Esophagus muscularis mucosa (tissue), 4 donors: ENCODE results near the gene DNAJC17. TPM values are rescaled to one million over a fixed set of nuclear protein-coding genes. Genes with fewer than 3 reads are reported as not detected.

ENCODE experiments used
- DNase-seq: peaks from one replicate; pipeline ENCODE4 v3.0.0-alpha.2; 2017; ENCODE audit errors: extremely low spot score
- H3K27ac ChIP-seq, 4 donors: fragments of 200-600 bp; sonication (generic); replicated peaks in 1 of 4; 1 replicate in 3 of 4; 2 replicates in 1 of 4; pipeline ENCODE4 v1.5.1; 2016 to 2019; ENCODE audit warnings: mild to moderate bottlenecking in 1 of 4
- H3K27me3 ChIP-seq, 4 donors: fragments of 200-600 bp; sonication (generic); one replicate each; pipeline versions ENCODE4 v1.5.1 to v1.6.0; 2016 to 2019
- H3K36me3 ChIP-seq, 4 donors: fragments of 200-600 bp; sonication (generic); one replicate each; pipeline ENCODE4 v1.5.1; 2016 to 2019
- H3K4me1 ChIP-seq, 4 donors: fragments of 200-600 bp; sonication (generic); one replicate each; pipeline ENCODE4 v1.5.1; 2016 to 2019
- H3K4me3 ChIP-seq, 4 donors: fragments of 200-600 bp; sonication (generic); 1 replicate in 2 of 4; 2 replicates in 2 of 4; pipeline ENCODE4 v1.5.1; 2016 to 2019; ENCODE audit warnings: mild to moderate bottlenecking in 4 of 4, moderate library complexity in 1 of 4
- H3K9me3 ChIP-seq, 4 donors: fragments of 200-600 bp; sonication (generic); 1 replicate in 3 of 4; 2 replicates in 1 of 4; pipeline ENCODE4 v1.5.1; 2016 to 2019
- EP300 ChIP-seq: sonication (generic); formaldehyde crosslinking; IDR thresholded peaks from one replicate; pipeline ENCODE4 v1.6.1; 2017; ENCODE audit warnings: antibody characterized with exemption
- POLR2A ChIP-seq: fragments of 450-650 bp; IDR thresholded peaks from one replicate; pipeline ENCODE4 v1.6.1; 2017; ENCODE audit warnings: antibody characterized with exemption, moderate library complexity, mild to moderate bottlenecking, low read depth
- POLR2AphosphoS5 ChIP-seq, 2 donors: sonication (generic); formaldehyde crosslinking; IDR thresholded peaks; one replicate each; pipeline ENCODE4 v1.6.1; 2017; ENCODE audit warnings: antibody characterized with exemption in 2 of 2
- WGBS: methylation state at CpG from one replicate; pipeline ENCODE4 v1.1.5; 2018; 5-methylcytosine and 5-hydroxymethylcytosine counted together
- intact Hi-C: fragments of 100-400 bp; cut with DNase I; formaldehyde crosslinking; loops from one replicate; pipeline ENCODE4 v1.15.1; 2023
- total RNA-seq, 4 donors: library from RNA; depleted of rRNA; stranded (reverse); fragments of >200 nt; gene quantifications; one replicate each; pipeline versions ENCODE4 v1.1.0 to v1.2.1, GENCODE V29; 2016
- TF ChIP-seq, protein P1 (sequence below), 3 experiments: fragments of 200-600 bp in 2 of 3; fragments of 450-650 bp in 1 of 3; sonication (generic) in 2 of 3; IDR thresholded peaks; one replicate each; pipeline ENCODE4 v1.5.1; 2017 to 2019; ENCODE audit warnings: antibody characterized with exemption in 3 of 3, mild to moderate bottlenecking in 2 of 3, moderate library complexity in 1 of 3

DNAJC17 gene
- total RNA-seq, 4 donors from 2014 or later: 10.0 to 23.8 (median 13.9) TPM

- Histone ChIP-seq H3K4me3 (peak overlapping the region; percentile 87 to 99 (median 93)), H3K36me3 (peaks cover 7 to 33% (median 30%) of the 10 kb centered on the region in 4 donors), H3K4me1 (peaks cover 21 to 43% (median 30%) of the 10 kb centered on the region in 4 donors), H3K9me3 (no peaks in the 10 kb centered on the region), H3K27me3 (no peaks in the 10 kb centered on the region), H3K27ac (peak overlapping the region; percentile 95 to 97 (median 96))
- TF ChIP-seq, protein P1, sequence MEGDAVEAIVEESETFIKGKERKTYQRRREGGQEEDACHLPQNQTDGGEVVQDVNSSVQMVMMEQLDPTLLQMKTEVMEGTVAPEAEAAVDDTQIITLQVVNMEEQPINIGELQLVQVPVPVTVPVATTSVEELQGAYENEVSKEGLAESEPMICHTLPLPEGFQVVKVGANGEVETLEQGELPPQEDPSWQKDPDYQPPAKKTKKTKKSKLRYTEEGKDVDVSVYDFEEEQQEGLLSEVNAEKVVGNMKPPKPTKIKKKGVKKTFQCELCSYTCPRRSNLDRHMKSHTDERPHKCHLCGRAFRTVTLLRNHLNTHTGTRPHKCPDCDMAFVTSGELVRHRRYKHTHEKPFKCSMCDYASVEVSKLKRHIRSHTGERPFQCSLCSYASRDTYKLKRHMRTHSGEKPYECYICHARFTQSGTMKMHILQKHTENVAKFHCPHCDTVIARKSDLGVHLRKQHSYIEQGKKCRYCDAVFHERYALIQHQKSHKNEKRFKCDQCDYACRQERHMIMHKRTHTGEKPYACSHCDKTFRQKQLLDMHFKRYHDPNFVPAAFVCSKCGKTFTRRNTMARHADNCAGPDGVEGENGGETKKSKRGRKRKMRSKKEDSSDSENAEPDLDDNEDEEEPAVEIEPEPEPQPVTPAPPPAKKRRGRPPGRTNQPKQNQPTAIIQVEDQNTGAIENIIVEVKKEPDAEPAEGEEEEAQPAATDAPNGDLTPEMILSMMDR (IDR thresholded peaks at IDR 0.05): no peak
- TF ChIP-seq POLR2AphosphoS5 (IDR thresholded peaks at IDR 0.05): no peak
- no peak for TF ChIP-seq POLR2A
- TF ChIP-seq EP300: no peak
- 16% methylated on average over 19 of the region's 19 CpGs for WGBS
- intact Hi-C loops: loop anchor here (2.0 kb wide), 1 partner anchor 53 kb away; the partner anchor contains the start of gene RMDN3
- no peak for DNase-seq
These were observed 702 bp upstream of the DNAJC17 start for GRCh38 chr15:40807888-40808461.

GRCh38 chr15:40806672-40807027 is 623 bp downstream of the DNAJC17 start:
- WGBS: 0% methylated on average over 2 of the region's 2 CpGs

GRCh38 chr15:40803688-40804087 is 3.6 kb downstream of the DNAJC17 start:
- WGBS: 95% methylated on average over 1 of the region's 1 CpG
- no peak for TF ChIP-seq POLR2A
- TF ChIP-seq, protein P1 (IDR thresholded peaks at IDR 0.05): no peak
- no peak for TF ChIP-seq EP300
- no peak for TF ChIP-seq POLR2AphosphoS5 (IDR thresholded peaks at IDR 0.05)
- intact Hi-C loops: no loop called here

More at GRCh38 chr15:40806672-40807027, 623 bp downstream of the DNAJC17 start:
- H3K4me1 ChIP-seq: peaks cover 25 to 49% (median 30%) of the 10 kb centered on the region in 4 donors
- H3K27ac ChIP-seq: peak overlapping the region; percentile 95 to 97 (median 96)
- intact Hi-C loops: loop anchor here (2.0 kb wide), 1 partner anchor 52 kb away; the partner anchor contains the start of gene RMDN3
- peak overlapping the region; percentile 87 to 99 (median 93) for H3K4me3 ChIP-seq
- no peaks in the 10 kb centered on the region for H3K27me3 ChIP-seq
- no peak for DNase-seq
- peaks cover 7 to 34% (median 25%) of the 10 kb centered on the region in 4 donors for H3K36me3 ChIP-seq
- H3K9me3 ChIP-seq: no peaks in the 10 kb centered on the region
- TF ChIP-seq POLR2AphosphoS5 (IDR thresholded peaks at IDR 0.05) (no peak), POLR2A (no peak), EP300 (no peak)
- TF ChIP-seq, protein P1 (IDR thresholded peaks at IDR 0.05): no peak

GRCh38 chr15:40803076-40803475 is 4.2 kb downstream of the DNAJC17 start:
- Histone ChIP-seq H3K4me1 (peaks cover 19 to 38% (median 21%) of the 10 kb centered on the region in 4 donors), H3K4me3 (no peak overlapping the region), H3K27me3 (no peaks in the 10 kb centered on the region), H3K9me3 (no peaks in the 10 kb centered on the region), H3K36me3 (peaks cover 0 to 32% (median 5%) of the 10 kb centered on the region in 4 donors), H3K27ac (no peak overlapping the region)
- WGBS: 87% methylated on average over 2 of the region's 2 CpGs
- DNase-seq: no peak
- intact Hi-C loops: no loop called here
- TF ChIP-seq, protein P1 (IDR thresholded peaks at IDR 0.05): no peak
- TF ChIP-seq POLR2AphosphoS5 (IDR thresholded peaks at IDR 0.05) (no peak), EP300 (no peak), POLR2A (no peak)

More at GRCh38 chr15:40803688-40804087, 3.6 kb downstream of the DNAJC17 start:
- DNase-seq: no peak
- Histone ChIP-seq H3K36me3 (peaks cover 0 to 27% (median 5%) of the 10 kb centered on the region in 4 donors), H3K4me3 (no peak overlapping the region), H3K27ac (no peak overlapping the region), H3K27me3 (no peaks in the 10 kb centered on the region), H3K9me3 (no peaks in the 10 kb centered on the region), H3K4me1 (peaks cover 25 to 44% (median 27%) of the 10 kb centered on the region in 4 donors)
